IMR-90 (cell line): Measurements from ENCODE around the gene PRSS56. TPM values are rescaled to one million over a fixed set of nuclear protein-coding genes. Genes with fewer than 3 reads are reported as not detected.

ENCODE experiments used
- ATAC-seq: fragments of 200-7000 bp; cut with Tn5 transposase; 2 replicates; pipeline ENCODE4 v1.9.1; 2020; ENCODE audit warnings: low read depth, mild to moderate bottlenecking, moderate library complexity
- BruUV-seq: library from RNA; stranded (reverse); fragments of 400-500 nt; replicated peaks from 2 replicates; lab custom pipeline; 2021; lab: Mats Ljungman, UMichigan
- CTCF ChIA-PET: fragments of 300-600 bp; formaldehyde crosslinking; extraction: SDS; loops from one replicate; lab custom pipeline; 2021; ENCODE audit warnings: antibody characterized with exemption; lab: Yijun Ruan, JAX
- POLR2A ChIA-PET: fragments of 300-600 bp; sonication (Branson Sonifier 250); formaldehyde crosslinking; loops from one replicate; lab custom pipeline; 2022; ENCODE audit warnings: antibody characterized with exemption; ENCODE audit not compliant: unreplicated experiment; lab: Charles Lee
- DNase-seq: peaks from one replicate; pipeline ENCODE4 v3.0.0; 2013
- H2AFZ ChIP-seq: replicated peaks from 2 replicates; pipeline ENCODE3; 2013; ENCODE audit warnings: low read length, mild to moderate bottlenecking; ENCODE audit not compliant: poor library complexity
- H2AK5ac ChIP-seq: 2 replicates; pipeline ENCODE4 v1.6.1; 2013; ENCODE audit warnings: low read depth, low read length, inconsistent platforms
- H2AK9ac ChIP-seq: replicated peaks from 2 replicates; pipeline ENCODE3; 2013; ENCODE audit warnings: mild to moderate bottlenecking, low read depth, low read length, moderate library complexity; ENCODE audit not compliant: poor library complexity
- H2BK120ac ChIP-seq: 2 replicates; pipeline ENCODE4 v1.6.1; 2013; ENCODE audit warnings: low read depth, low read length, inconsistent platforms
- H2BK15ac ChIP-seq: 3 replicates; pipeline ENCODE4 v1.6.1; 2013; ENCODE audit warnings: low read depth, low read length, inconsistent platforms
- H2BK20ac ChIP-seq: 2 replicates; pipeline ENCODE4 v1.6.1; 2013; ENCODE audit warnings: low read depth, mild to moderate bottlenecking, inconsistent platforms, low read length, moderate library complexity
- H2BK5ac ChIP-seq: 2 replicates; pipeline ENCODE4 v1.6.1; 2013; ENCODE audit warnings: mild to moderate bottlenecking, low read depth, low read length, inconsistent platforms; ENCODE audit not compliant: poor library complexity, severe bottlenecking
- H3K14ac ChIP-seq: replicated peaks from 2 replicates; pipeline ENCODE4 v1.6.1; 2013; ENCODE audit warnings: low read depth, low read length, inconsistent platforms
- H3K18ac ChIP-seq: 2 replicates; pipeline ENCODE4 v1.6.1; 2013; ENCODE audit warnings: low read depth, low read length, control low read depth
- H3K23ac ChIP-seq: 2 replicates; pipeline ENCODE4 v1.6.1; 2013; ENCODE audit warnings: low read depth, low read length, inconsistent platforms
- H3K27ac ChIP-seq: 2 replicates; pipeline ENCODE4 v1.5.1; 2013; ENCODE audit warnings: mild to moderate bottlenecking, control low read depth, low read length; ENCODE audit not compliant: insufficient read depth
- H3K27me3 ChIP-seq: 2 replicates; pipeline ENCODE4 v1.6.1; 2013; ENCODE audit warnings: low read length; ENCODE audit not compliant: control insufficient read depth, insufficient read depth
- H3K36me3 ChIP-seq: 2 replicates; pipeline ENCODE4 v1.6.1; 2013; ENCODE audit warnings: low read length, mixed read lengths; ENCODE audit not compliant: control insufficient read depth, insufficient read depth
- H3K4ac ChIP-seq: 2 replicates; pipeline ENCODE4 v1.6.1; 2013; ENCODE audit warnings: low read depth, low read length, inconsistent platforms
- H3K4me1 ChIP-seq: 2 replicates; pipeline ENCODE4 v1.6.1; 2013; ENCODE audit warnings: low read length, mixed read lengths; ENCODE audit not compliant: control insufficient read depth, insufficient read depth
- H3K4me2 ChIP-seq: 2 replicates; pipeline ENCODE4 v1.6.1; 2013; ENCODE audit warnings: low read depth, mild to moderate bottlenecking, control low read depth, low read length, moderate library complexity
- H3K4me3 ChIP-seq: 2 replicates; pipeline ENCODE4 v1.5.1; 2013; ENCODE audit warnings: low read depth, mild to moderate bottlenecking, control low read depth, low read length, moderate library complexity; ENCODE audit not compliant: insufficient read depth
- H3K56ac ChIP-seq: 2 replicates; pipeline ENCODE4 v1.6.1; 2013; ENCODE audit warnings: low read length, inconsistent platforms; ENCODE audit not compliant: insufficient read depth; ENCODE audit errors: extremely low read depth
- H3K79me1 ChIP-seq, 2 experiments: 2 replicates each; pipeline ENCODE4 v1.6.1; 2013; ENCODE audit warnings: low read length in 2 of 2, inconsistent platforms in 1 of 2, low read depth in 1 of 2
- H3K9ac ChIP-seq: 2 replicates; pipeline ENCODE4 v1.6.1; 2013; ENCODE audit warnings: low read depth, low read length, control low read depth
- H3K9me1 ChIP-seq: 2 replicates; pipeline ENCODE4 v1.6.1; 2013; ENCODE audit warnings: low read length, inconsistent platforms; ENCODE audit not compliant: insufficient read depth
- H3K9me3 ChIP-seq: 2 replicates; pipeline ENCODE4 v1.6.1; 2013; ENCODE audit warnings: low read length; ENCODE audit not compliant: control insufficient read depth, insufficient read depth
- H4K20me1 ChIP-seq: 2 replicates; pipeline ENCODE4 v1.6.1; 2013; ENCODE audit warnings: low read length, inconsistent platforms; ENCODE audit not compliant: insufficient read depth
- H4K5ac ChIP-seq: 2 replicates; pipeline ENCODE4 v1.6.1; 2013; ENCODE audit warnings: mild to moderate bottlenecking, low read depth, low read length, control low read depth
- H4K8ac ChIP-seq, 2 experiments: 2 replicates each; pipeline ENCODE4 v1.6.1; 2013; ENCODE audit warnings: low read depth in 2 of 2, low read length in 2 of 2, control low read depth in 1 of 2, inconsistent platforms in 1 of 2
- H4K91ac ChIP-seq: 2 replicates; pipeline ENCODE4 v1.6.1; 2013; ENCODE audit warnings: low read depth, low read length, inconsistent platforms; ENCODE audit not compliant: insufficient read depth
- BHLHE40 ChIP-seq: fragments of 150-350 bp; IDR thresholded peaks from 2 replicates; pipeline ENCODE4 v1.6.1; 2016; ENCODE audit warnings: mild to moderate bottlenecking, low read depth, low read length
- ELK1 ChIP-seq: fragments of 150-350 bp; IDR thresholded peaks from 2 replicates; pipeline ENCODE4 v1.6.1; 2016; ENCODE audit warnings: low read depth, mild to moderate bottlenecking, low read length, moderate library complexity, borderline replicate concordance
- MAFK ChIP-seq: IDR thresholded peaks from 2 replicates; pipeline ENCODE4 v1.6.1; 2012; ENCODE audit warnings: low read depth, low read length, improper control_type of control experiment
- MAZ ChIP-seq: IDR thresholded peaks from 2 replicates; pipeline ENCODE4 v1.6.1; 2012; ENCODE audit warnings: low read depth, mild to moderate bottlenecking, low read length, improper control_type of control experiment, moderate library complexity, borderline replicate concordance
- MXI1 ChIP-seq: IDR thresholded peaks from 2 replicates; pipeline ENCODE4 v1.6.1; 2012; ENCODE audit warnings: low read depth, mild to moderate bottlenecking, low read length, moderate library complexity, borderline replicate concordance
- NFE2L2 ChIP-seq: fragments of 150-350 bp; IDR thresholded peaks from 2 replicates; pipeline ENCODE4 v1.6.1; 2016; ENCODE audit warnings: low read depth, mild to moderate bottlenecking, low read length
- RAD21 ChIP-seq: IDR thresholded peaks from 2 replicates; pipeline ENCODE4 v1.6.1; 2012; ENCODE audit warnings: low read length, improper control_type of control experiment
- RCOR1 ChIP-seq: IDR thresholded peaks from 2 replicates; pipeline ENCODE4 v1.6.1; 2012; ENCODE audit warnings: mild to moderate bottlenecking, low read length, improper control_type of control experiment; ENCODE audit not compliant: insufficient replicate concordance
- RFX5 ChIP-seq: IDR thresholded peaks from 2 replicates; pipeline ENCODE4 v1.8.0; 2012; ENCODE audit warnings: low read depth, mild to moderate bottlenecking, low read length, moderate library complexity
- WGBS, 2 experiments: methylation state at CpG; one replicate each; pipeline versions ENCODE4 v1.1.5 to v1.1.7; 2013; ENCODE audit warnings: missing lambda C conversion rate in 2 of 2; ENCODE audit not compliant: insufficient read length in 1 of 2; ENCODE audit errors: extremely low coverage in 2 of 2; 5-methylcytosine and 5-hydroxymethylcytosine counted together
- dilution Hi-C: fragments of 300-500 bp; cut with HindIII; formaldehyde crosslinking; loops from one replicate; pipeline ENCODE4 v1.14.3; 2018; ENCODE audit warnings: low sequenced_read_pairs; ENCODE audit not compliant: unreplicated experiment
- in situ Hi-C: fragments of 300-500 bp; cut with MboI; formaldehyde crosslinking; loops from 3 replicates; pipeline ENCODE4 v1.14.3; 2019; ENCODE audit warnings: low sequenced_read_pairs, inconsistent platforms, mixed read lengths
- intact Hi-C: fragments of 100-400 bp; cut with micrococcal nuclease; formaldehyde crosslinking; loops from 2 replicates; pipeline ENCODE4 v1.10.0; 2022
- polyA plus RNA-seq, 3 experiments: library from polyadenylated mRNA; depleted of rRNA; stranded (reverse); fragments of >200 nt; gene quantifications; 2 replicates each; pipeline ENCODE4 v1.2.3, GENCODE V29; 2012; ENCODE audit warnings: low replicate concordance in 1 of 3
- total RNA-seq: library from RNA; depleted of rRNA; stranded (reverse); fragments of >200 nt; gene quantifications from 2 replicates; pipeline ENCODE4 v1.2.3, GENCODE V29; 2012

PRSS56 gene
- total and polyA plus RNA-seq, 2 of the 4 experiments (the other 2 are of a cell fraction) = not detected

GRCh38 chr2:232508251-232508650 is 11.9 kb upstream of the PRSS56 start:
- Histone ChIP-seq H2AK9ac (no peak overlapping the region), H3K14ac (no peak overlapping the region), H3K36me3 (no peaks in the 10 kb centered on the region), H3K56ac (no peak overlapping the region; the same call in 1 of the 2 replicates), H3K9me1 (no peaks in the 10 kb centered on the region), H4K8ac (no peak overlapping the region), H2AK5ac (no peak overlapping the region), H3K4ac (no peak overlapping the region), H2BK120ac (no peak overlapping the region), H3K23ac (no peak overlapping the region), H3K4me2 (no peak overlapping the region), H4K5ac (no peak overlapping the region), H4K91ac (no peak overlapping the region), H3K4me1 (no peaks in the 10 kb centered on the region), H2BK20ac (no peak overlapping the region), H2AFZ (no peak overlapping the region), H3K27me3 (peaks cover 52% of the 10 kb centered on the region), H3K9me3 (no peaks in the 10 kb centered on the region), H4K20me1 (no peaks in the 10 kb centered on the region), H3K9ac (no peak overlapping the region), H3K18ac (no peak overlapping the region), H3K27ac (no peak overlapping the region), H2BK15ac (no peak overlapping the region), H3K4me3 (no peak overlapping the region), H2BK5ac (no peak overlapping the region), H3K79me1 (no peaks in the 10 kb centered on the region)
- intact Hi-C loops = loop anchor here (10.0 kb wide), 1 partner anchor 603 kb away; no protein-coding TSS in a partner anchor
- POLR2A ChIA-PET = no interaction called here
- in situ Hi-C loops = no loop called here
- CTCF ChIA-PET = no interaction called here
- DNase-seq = no peak
- TF ChIP-seq RAD21 (no peak), ELK1 (no peak), BHLHE40 (no peak), RCOR1 (no peak), MXI1 (no peak), MAZ (no peak), NFE2L2 (no peak), RFX5 (no peak), MAFK (no peak)
- WGBS, 2 experiments = 68% methylated on average over 3 of the region's 7 CpGs; no CpG with 5 or more reads in 1 of the 2 experiments
- dilution Hi-C loops = no loop called here
- ATAC-seq = no peak
- no TSS peak for BruUV-seq
